Lung (tissue), 12 donors: ENCODE results near the gene MAST4. TPM values are rescaled to one million over a fixed set of nuclear protein-coding genes. Genes with fewer than 3 reads are reported as not detected.

Source experiments
- ATAC-seq: fragments of 200-7000 bp; cut with Tn5 transposase; one replicate; pipeline ENCODE4 v1.9.1; 2020; ENCODE audit warnings: moderate number of reproducible peaks; ENCODE audit not compliant: insufficient read depth, low FRiP score
- DNase-seq, 3 donors: peaks; one replicate each; pipeline ENCODE4 v3.0.0-alpha.2; 2013 to 2017
- H3K27ac ChIP-seq, 2 donors: one replicate each; pipeline ENCODE4 v1.5.1; 2013; ENCODE audit warnings: mild to moderate bottlenecking in 2 of 2, moderate library complexity in 2 of 2, control low read depth in 1 of 2, inconsistent platforms in 1 of 2, low read depth in 1 of 2, low read length in 1 of 2
- H3K27me3 ChIP-seq, 3 donors: one replicate each; pipeline ENCODE4 v1.5.1; 2013; ENCODE audit warnings: low read length in 2 of 3; ENCODE audit not compliant: control insufficient read depth in 3 of 3, insufficient read depth in 3 of 3
- H3K36me3 ChIP-seq, 4 donors: one replicate each; pipeline ENCODE4 v1.5.1; 2013; ENCODE audit warnings: low read length in 4 of 4, mild to moderate bottlenecking in 1 of 4, moderate library complexity in 1 of 4; ENCODE audit not compliant: control insufficient read depth in 4 of 4, insufficient read depth in 4 of 4
- H3K4me1 ChIP-seq, 5 donors: one replicate each; pipeline ENCODE4 v1.5.1; 2013; ENCODE audit warnings: low read length in 5 of 5, mild to moderate bottlenecking in 2 of 5, moderate library complexity in 1 of 5; ENCODE audit not compliant: control insufficient read depth in 5 of 5, insufficient read depth in 5 of 5
- H3K4me3 ChIP-seq: one replicate; pipeline ENCODE4 v1.5.1; 2013; ENCODE audit warnings: mild to moderate bottlenecking, control low read depth, moderate library complexity
- H3K9ac ChIP-seq, 2 donors: one replicate each; pipeline ENCODE4 v1.5.1; 2013; ENCODE audit warnings: low read length in 2 of 2, control low read depth in 1 of 2; ENCODE audit not compliant: insufficient read depth in 1 of 2
- H3K9me3 ChIP-seq, 4 donors: one replicate each; pipeline ENCODE4 v1.5.1; 2013; ENCODE audit warnings: low read length in 3 of 4, mild to moderate bottlenecking in 1 of 4, moderate library complexity in 1 of 4; ENCODE audit not compliant: control insufficient read depth in 4 of 4, insufficient read depth in 3 of 4
- WGBS, 2 donors: extraction: QIAGEN DNeasy Blood & Tissue Kit; methylation state at CpG; one replicate each; pipeline ENCODE4 v1.1.7; 2013; 5-methylcytosine and 5-hydroxymethylcytosine counted together
- polyA plus RNA-seq, 2 donors: library from polyadenylated mRNA; stranded (reverse); fragments of 200-250 nt; gene quantifications; one replicate each; pipeline ENCODE4 v1.2.1, GENCODE V29; 2013
- total RNA-seq, 2 donors: library from RNA; depleted of rRNA in 1 of 2; stranded (reverse); fragments of >200 nt in 1 of 2; gene quantifications; one replicate each; pipeline ENCODE4 v1.2.1, GENCODE V29; 2014 to 2021
- TF ChIP-seq, protein P1 (sequence below): IDR thresholded peaks from 2 replicates; pipeline ENCODE4 v1.5.1; 2012; ENCODE audit warnings: mild to moderate bottlenecking; ENCODE audit errors: control extremely low read depth, extremely low read depth
- donor health status: control.
- donor health status: control.
- donor health status: Bipolar disorder and iron deficiency.
- donor health status: healthy.
- donor health status: DM: yes; HTN: yes; CAD: no.

The MAST4 gene
- total and polyA plus RNA-seq, 4 donors, result 13.9 to 153 (median 46.2) TPM

DNA sequence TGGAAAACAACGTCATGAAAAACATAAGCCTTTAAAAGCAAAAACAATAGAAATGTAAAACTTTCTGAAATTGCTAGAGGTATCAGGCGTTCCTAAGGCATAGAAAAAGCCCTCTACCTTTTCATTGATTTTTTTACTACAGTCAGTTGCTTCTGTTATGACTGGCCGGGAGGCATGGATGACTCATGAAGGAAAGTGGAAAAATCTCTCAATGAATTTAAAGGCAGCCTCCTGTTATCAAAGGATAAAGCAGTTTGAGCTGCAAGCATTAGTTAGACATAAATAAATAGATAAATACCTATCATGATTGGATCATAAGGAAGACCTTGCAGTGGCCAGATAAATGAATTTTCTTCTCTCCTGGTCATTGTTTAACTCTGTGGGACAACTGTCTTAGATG is 281.6 kb downstream of the MAST4 start:
- no peak overlapping the region for H3K9ac ChIP-seq
- 82 to 91% methylated on average over 3 of the region's 3 CpGs for WGBS, 2 donors
- no peak overlapping the region for H3K4me3 ChIP-seq
- H3K27ac ChIP-seq, result no peak overlapping the region
- H3K27me3 ChIP-seq, result no peaks in the 10 kb centered on the region
- peaks cover 0 to 3% (median 1%) of the 10 kb centered on the region in 4 donors for H3K36me3 ChIP-seq
- TF ChIP-seq, protein P1, sequence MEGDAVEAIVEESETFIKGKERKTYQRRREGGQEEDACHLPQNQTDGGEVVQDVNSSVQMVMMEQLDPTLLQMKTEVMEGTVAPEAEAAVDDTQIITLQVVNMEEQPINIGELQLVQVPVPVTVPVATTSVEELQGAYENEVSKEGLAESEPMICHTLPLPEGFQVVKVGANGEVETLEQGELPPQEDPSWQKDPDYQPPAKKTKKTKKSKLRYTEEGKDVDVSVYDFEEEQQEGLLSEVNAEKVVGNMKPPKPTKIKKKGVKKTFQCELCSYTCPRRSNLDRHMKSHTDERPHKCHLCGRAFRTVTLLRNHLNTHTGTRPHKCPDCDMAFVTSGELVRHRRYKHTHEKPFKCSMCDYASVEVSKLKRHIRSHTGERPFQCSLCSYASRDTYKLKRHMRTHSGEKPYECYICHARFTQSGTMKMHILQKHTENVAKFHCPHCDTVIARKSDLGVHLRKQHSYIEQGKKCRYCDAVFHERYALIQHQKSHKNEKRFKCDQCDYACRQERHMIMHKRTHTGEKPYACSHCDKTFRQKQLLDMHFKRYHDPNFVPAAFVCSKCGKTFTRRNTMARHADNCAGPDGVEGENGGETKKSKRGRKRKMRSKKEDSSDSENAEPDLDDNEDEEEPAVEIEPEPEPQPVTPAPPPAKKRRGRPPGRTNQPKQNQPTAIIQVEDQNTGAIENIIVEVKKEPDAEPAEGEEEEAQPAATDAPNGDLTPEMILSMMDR, result no peak
- ATAC-seq, result no peak
- no peaks in the 10 kb centered on the region for H3K9me3 ChIP-seq
- peaks cover 0 to 22% (median 20%) of the 10 kb centered on the region in 5 donors for H3K4me1 ChIP-seq
- DNase-seq, result no peak

DNA sequence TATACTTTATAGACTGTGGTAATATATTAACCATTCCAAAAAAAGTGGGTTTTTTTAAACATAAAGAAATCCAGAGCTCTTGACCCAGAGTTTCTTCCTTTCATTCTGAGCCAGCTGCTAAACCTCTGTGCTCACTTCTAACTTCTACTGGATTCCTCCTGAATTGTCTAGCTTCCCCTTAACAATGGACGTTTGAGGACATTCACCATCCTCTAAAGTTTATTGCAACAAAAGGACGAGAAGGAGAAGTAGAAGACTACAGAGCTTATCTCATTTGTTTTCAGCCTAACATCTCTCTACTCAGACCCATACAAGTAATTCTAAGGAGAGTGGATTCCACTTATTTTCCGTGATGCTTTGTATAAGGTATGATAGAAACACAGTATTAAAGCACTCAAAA is 284.2 kb downstream of the MAST4 start:
- TF ChIP-seq, protein P1, result no peak
- no peaks in the 10 kb centered on the region for H3K27me3 ChIP-seq
- ATAC-seq, result no peak
- peaks cover 0 to 37% (median 19%) of the 10 kb centered on the region in 5 donors for H3K4me1 ChIP-seq
- 47 to 64% methylated on average over 3 of the region's 3 CpGs for WGBS, 2 donors
- no peak overlapping the region for H3K4me3 ChIP-seq
- peaks cover 0 to 3% (median 1%) of the 10 kb centered on the region in 4 donors for H3K36me3 ChIP-seq
- H3K9ac ChIP-seq, result no peak overlapping the region
- H3K27ac ChIP-seq, result no peak overlapping the region
- no peak for DNase-seq
- no peaks in the 10 kb centered on the region for H3K9me3 ChIP-seq

DNA sequence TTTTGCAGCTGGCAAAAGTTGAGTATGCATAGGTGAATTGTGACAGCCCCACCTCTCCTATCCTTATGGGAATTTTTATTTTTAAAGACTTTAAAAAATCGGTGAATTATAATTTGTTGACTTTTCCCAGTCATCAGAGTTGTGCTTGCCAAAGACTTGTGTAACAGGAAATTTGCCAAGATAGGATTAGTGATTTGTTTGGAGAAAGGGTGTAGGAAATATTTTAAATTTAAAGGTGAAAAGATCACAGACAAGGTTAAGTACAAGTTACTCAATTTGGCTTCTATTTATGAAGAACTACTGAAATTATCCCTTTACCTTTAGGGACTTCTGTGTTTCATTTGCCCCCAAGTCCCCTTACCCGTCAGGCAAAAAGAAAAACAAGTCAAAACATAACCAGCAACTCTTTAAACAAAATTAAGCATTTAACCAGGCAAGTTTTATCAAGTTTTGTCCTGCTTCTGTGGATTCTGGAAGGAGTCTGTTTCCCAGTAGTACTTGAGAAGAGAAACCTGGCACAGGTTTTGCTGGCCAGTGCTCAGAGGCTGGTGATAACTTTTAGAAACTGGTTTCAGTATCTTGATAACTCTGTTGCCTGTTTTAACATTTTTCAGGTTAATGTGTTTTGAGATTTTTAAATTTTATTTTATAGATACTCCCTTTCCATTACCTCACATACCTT is 285.4 kb downstream of the MAST4 start:
- no peak overlapping the region for H3K4me3 ChIP-seq

More for the DNA sequence above, 285.4 kb downstream of the MAST4 start:
- Histone ChIP-seq H3K9ac (no peak overlapping the region), H3K9me3 (no peaks in the 10 kb centered on the region), H3K27me3 (no peaks in the 10 kb centered on the region), H3K4me1 (peaks cover 1 to 40% (median 19%) of the 10 kb centered on the region in 5 donors), H3K27ac (peak overlapping the region in 1 of 2 donors; percentile 66), H3K36me3 (peaks cover 0 to 3% (median 1%) of the 10 kb centered on the region in 4 donors)
- 37 to 73% methylated on average over 2 of the region's 2 CpGs for WGBS, 2 donors
- DNase-seq (peak; percentile 37 to 85 (median 68)), ATAC-seq (peak; percentile 51)
- TF ChIP-seq, protein P1, result no peak
